ENCODE data around the gene ACOX3. TPM values are rescaled to one million over a fixed set of nuclear protein-coding genes. Genes with fewer than 3 reads are reported as not detected.

ACOX3 gene
- total and polyA plus RNA-seq, 2 of the 8 experiments (the other 6 are each of a cell fraction or from before 2014, with no cell fraction given), result 2.5 to 9.9 TPM

GRCh38 chr4:8317474-8317873, 123.0 kb downstream of the ACOX3 start (continued):
- no peak for TF ChIP-seq SP2 (IDR thresholded peaks at IDR 0.05; ENCODE audit: low read length)
- no peak for TF ChIP-seq BRCA1 (IDR thresholded peaks at IDR 0.05; ENCODE audit: low read depth, low read length)
- TF ChIP-seq, protein P1, sequence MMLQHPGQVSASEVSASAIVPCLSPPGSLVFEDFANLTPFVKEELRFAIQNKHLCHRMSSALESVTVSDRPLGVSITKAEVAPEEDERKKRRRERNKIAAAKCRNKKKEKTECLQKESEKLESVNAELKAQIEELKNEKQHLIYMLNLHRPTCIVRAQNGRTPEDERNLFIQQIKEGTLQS (IDR thresholded peaks at IDR 0.05; ENCODE audit: insufficient read depth, low read depth, low read length), result no peak
- no peak for TF ChIP-seq EZH2 (IDR thresholded peaks at IDR 0.05; ENCODE audit: low read depth, low read length, severe bottlenecking)
